H9 (cell line): ENCODE data around the gene BCL11B. TPM values are rescaled to one million over a fixed set of nuclear protein-coding genes. Genes with fewer than 3 reads are reported as not detected.
"Not testable (repeated sequence)": the region's sequence is repeated elsewhere in the genome, so short reads cannot be mapped to it uniquely, and the experiment has no call there.

Experiments
- DNase-seq: peaks from one replicate; pipeline ENCODE4 v3.0.0-alpha.2; 2017
- H2AFZ ChIP-seq: one replicate; pipeline ENCODE4 v1.6.1; 2013; ENCODE audit warnings: mild to moderate bottlenecking, low read length, control low read depth, moderate library complexity
- H2AK5ac ChIP-seq: 2 replicates; pipeline ENCODE4 v1.6.1; 2013; ENCODE audit warnings: low read length, control low read depth, mixed read lengths; ENCODE audit not compliant: insufficient read length
- H2BK120ac ChIP-seq: one replicate; pipeline ENCODE4 v1.6.1; 2013; ENCODE audit warnings: low read depth, mild to moderate bottlenecking, low read length, control low read depth, inconsistent platforms; ENCODE audit not compliant: poor library complexity, severe bottlenecking
- H2BK12ac ChIP-seq: 2 replicates; pipeline ENCODE4 v1.6.1; 2013; ENCODE audit warnings: low read length, control low read depth, mixed read lengths, low read depth; ENCODE audit not compliant: insufficient read length
- H2BK15ac ChIP-seq: 2 replicates; pipeline ENCODE4 v1.6.1; 2013; ENCODE audit warnings: low read depth, low read length, control low read depth
- H2BK20ac ChIP-seq: one replicate; pipeline ENCODE4 v1.6.1; 2013; ENCODE audit warnings: low read depth, mild to moderate bottlenecking, low read length, control low read depth, inconsistent platforms; ENCODE audit not compliant: poor library complexity, severe bottlenecking
- H2BK5ac ChIP-seq: 2 replicates; pipeline ENCODE4 v1.6.1; 2013; ENCODE audit warnings: low read length, control low read depth, mixed read lengths; ENCODE audit not compliant: insufficient read length
- H3K14ac ChIP-seq: 2 replicates; pipeline ENCODE4 v1.6.1; 2013; ENCODE audit warnings: low read length, control low read depth; ENCODE audit not compliant: insufficient read depth
- H3K18ac ChIP-seq: 2 replicates; pipeline ENCODE4 v1.6.1; 2013; ENCODE audit warnings: low read depth, mild to moderate bottlenecking, mixed read lengths, low read length, control low read depth; ENCODE audit not compliant: insufficient read length
- H3K23ac ChIP-seq: 2 replicates; pipeline ENCODE4 v1.6.1; 2013; ENCODE audit warnings: low read length, control low read depth, mixed read lengths, low read depth; ENCODE audit not compliant: insufficient read length
- H3K23me2 ChIP-seq: 2 replicates; pipeline ENCODE4 v1.6.1; 2013; ENCODE audit warnings: low read depth, mild to moderate bottlenecking, mixed read lengths, low read length, control low read depth; ENCODE audit not compliant: insufficient read length, poor library complexity, severe bottlenecking
- H3K27ac ChIP-seq: 2 replicates; pipeline ENCODE4 v1.5.1; 2013; ENCODE audit warnings: low read length, control low read depth, mixed read lengths, low read depth; ENCODE audit not compliant: insufficient read length
- H3K27me3 ChIP-seq: 2 replicates; pipeline ENCODE4 v1.6.1; 2013; ENCODE audit warnings: low read length, control low read depth, inconsistent platforms; ENCODE audit not compliant: insufficient read depth
- H3K4ac ChIP-seq: 2 replicates; pipeline ENCODE4 v1.6.1; 2013; ENCODE audit warnings: low read depth, mild to moderate bottlenecking, control low read depth, inconsistent platforms, low read length, moderate library complexity
- H3K4me1 ChIP-seq: 2 replicates; pipeline ENCODE4 v1.6.1; 2013; ENCODE audit warnings: low read length, control low read depth, inconsistent platforms; ENCODE audit not compliant: insufficient read depth
- H3K4me2 ChIP-seq: 2 replicates; pipeline ENCODE4 v1.6.1; 2013; ENCODE audit warnings: low read length, control low read depth, mixed read lengths; ENCODE audit not compliant: insufficient read length, insufficient read depth
- H3K56ac ChIP-seq: 2 replicates; pipeline ENCODE4 v1.6.1; 2013; ENCODE audit warnings: low read depth, mild to moderate bottlenecking, mixed read lengths, low read length, control low read depth; ENCODE audit not compliant: insufficient read length
- H3K79me1 ChIP-seq: 2 replicates; pipeline ENCODE4 v1.6.1; 2013; ENCODE audit warnings: low read depth, mild to moderate bottlenecking, moderate library complexity, low read length, control low read depth, inconsistent platforms; ENCODE audit not compliant: insufficient read depth, poor library complexity, severe bottlenecking
- H3K79me2 ChIP-seq: 2 replicates; pipeline ENCODE4 v1.6.1; 2013; ENCODE audit warnings: low read length, control low read depth, inconsistent platforms; ENCODE audit not compliant: insufficient read depth
- H3K9ac ChIP-seq: 2 replicates; pipeline ENCODE4 v1.6.1; 2013; ENCODE audit warnings: low read length, control low read depth, mixed read lengths; ENCODE audit not compliant: insufficient read length; ENCODE audit errors: extremely low read depth
- H3K9me3 ChIP-seq: one replicate; pipeline ENCODE4 v1.6.1; 2013; ENCODE audit warnings: low read depth, low read length, inconsistent platforms; ENCODE audit not compliant: control insufficient read depth
- H3T11ph ChIP-seq: one replicate; pipeline ENCODE4 v1.6.1; 2013; ENCODE audit warnings: mild to moderate bottlenecking, low read length, control low read depth, inconsistent platforms
- H4K20me1 ChIP-seq: one replicate; pipeline ENCODE4 v1.6.1; 2013; ENCODE audit not compliant: control insufficient read depth, insufficient read length, insufficient read depth
- H4K5ac ChIP-seq: 2 replicates; pipeline ENCODE4 v1.6.1; 2013; ENCODE audit warnings: low read depth, mild to moderate bottlenecking, mixed read lengths, low read length, control low read depth; ENCODE audit not compliant: insufficient read length
- H4K8ac ChIP-seq: replicated peaks from 2 replicates; pipeline ENCODE4 v1.6.1; 2013; ENCODE audit warnings: low read length, control low read depth, mixed read lengths, low read depth; ENCODE audit not compliant: insufficient read length
- H4K91ac ChIP-seq: 2 replicates; pipeline ENCODE4 v1.6.1; 2013; ENCODE audit warnings: low read depth, mild to moderate bottlenecking, moderate library complexity, mixed read lengths, low read length, control low read depth; ENCODE audit not compliant: insufficient read length
- H3K27ac Mint-ChIP-seq, 3 experiments: 2 replicates in 2 of 3; 3 replicates in 1 of 3; pipeline ENCODE4 v1.8.0; 2020 to 2021; ENCODE audit warnings: mixed read lengths in 3 of 3, mild to moderate bottlenecking in 1 of 3, moderate library complexity in 1 of 3
- H3K27me3 Mint-ChIP-seq: 2 replicates; pipeline ENCODE4 v1.8.0; 2021; ENCODE audit warnings: low read depth, mild to moderate bottlenecking, moderate library complexity, mixed read lengths
- H3K36me3 Mint-ChIP-seq, 3 experiments: 2 replicates in 2 of 3; 3 replicates in 1 of 3; pipeline ENCODE4 v1.8.0; 2020 to 2021; ENCODE audit warnings: low read depth in 3 of 3, mixed read lengths in 3 of 3; ENCODE audit not compliant: insufficient read depth in 1 of 3
- H3K4me1 Mint-ChIP-seq, 2 experiments: 2 replicates each; pipeline ENCODE4 v1.8.0; 2020; ENCODE audit warnings: mixed read lengths in 2 of 2
- H3K4me3 Mint-ChIP-seq, 2 experiments: 2 replicates in 1 of 2; 3 replicates in 1 of 2; pipeline ENCODE4 v1.8.0; 2020 to 2021; ENCODE audit warnings: mild to moderate bottlenecking in 2 of 2, mixed read lengths in 2 of 2, moderate library complexity in 1 of 2
- H3K9me3 Mint-ChIP-seq, 2 experiments: 2 replicates in 1 of 2; 3 replicates in 1 of 2; pipeline ENCODE4 v1.8.0; 2020; ENCODE audit warnings: mild to moderate bottlenecking in 2 of 2, mixed read lengths in 2 of 2, moderate library complexity in 1 of 2
- WGBS: extraction: QIAGEN DNeasy Blood & Tissue Kit; methylation state at CpG from one replicate; pipeline ENCODE4 v1.1.7; 2013; ENCODE audit warnings: missing lambda C conversion rate, low lambda C conversion rate, mixed read lengths; ENCODE audit not compliant: insufficient read length; ENCODE audit errors: extremely low coverage; 5-methylcytosine and 5-hydroxymethylcytosine counted together
- total RNA-seq: library from RNA; stranded (reverse); gene quantifications from 2 replicates; pipeline ENCODE4 v1.2.1, GENCODE V29; 2021
- TF ChIP-seq, protein P1 (sequence below): fragments of 200-600 bp; sonication (generic); conservative IDR thresholded peaks from 3 replicates; pipeline ENCODE4 v1.8.0; 2021; ENCODE audit warnings: antibody characterized with exemption, mild to moderate bottlenecking

Gene BCL11B
- total RNA-seq, 1 experiment from 2014 or later, result 4.9 TPM

DNA sequence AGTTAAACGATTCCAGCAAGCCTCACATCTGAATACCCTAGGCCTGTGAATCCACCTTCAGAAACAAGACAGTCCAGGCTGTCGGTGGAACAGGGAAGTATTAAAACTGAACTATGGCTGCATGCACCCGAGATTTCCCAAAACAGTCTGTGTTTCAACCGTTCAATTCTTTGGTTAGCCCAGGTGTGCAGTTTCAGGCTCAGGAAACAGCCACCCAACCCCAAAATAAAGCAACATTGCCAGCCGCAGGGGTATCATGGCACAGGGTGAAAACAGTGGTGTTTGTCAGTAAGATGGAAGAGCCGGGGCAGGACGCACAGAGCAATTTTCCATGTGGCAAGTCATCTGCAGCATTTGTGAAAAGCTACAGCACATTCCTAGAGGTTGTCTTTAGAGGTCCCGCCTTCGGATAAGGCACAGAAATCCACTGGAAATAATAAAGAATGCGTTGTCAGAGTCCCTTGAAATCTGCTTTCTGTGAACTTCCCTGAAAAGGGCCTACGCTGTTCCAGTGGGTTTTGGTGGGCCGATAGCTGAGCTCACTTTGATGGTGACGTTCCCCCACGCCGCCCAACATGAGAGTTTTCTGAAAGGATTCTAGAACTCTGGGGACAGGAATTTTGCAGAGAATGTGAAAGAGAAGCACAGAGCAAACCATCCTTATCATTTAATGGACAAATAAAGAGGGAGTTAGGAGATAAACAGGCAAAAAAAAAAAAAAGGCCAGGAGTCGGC lies 84.9 kb downstream of the BCL11B start:
- no peak overlapping the region; a peak in 1 of 5 replicates for H3K4me3 Mint-ChIP-seq
- Histone ChIP-seq H4K20me1 (peaks cover 1% of the 10 kb centered on the region), H3K4me2 (no peak overlapping the region)

DNA sequence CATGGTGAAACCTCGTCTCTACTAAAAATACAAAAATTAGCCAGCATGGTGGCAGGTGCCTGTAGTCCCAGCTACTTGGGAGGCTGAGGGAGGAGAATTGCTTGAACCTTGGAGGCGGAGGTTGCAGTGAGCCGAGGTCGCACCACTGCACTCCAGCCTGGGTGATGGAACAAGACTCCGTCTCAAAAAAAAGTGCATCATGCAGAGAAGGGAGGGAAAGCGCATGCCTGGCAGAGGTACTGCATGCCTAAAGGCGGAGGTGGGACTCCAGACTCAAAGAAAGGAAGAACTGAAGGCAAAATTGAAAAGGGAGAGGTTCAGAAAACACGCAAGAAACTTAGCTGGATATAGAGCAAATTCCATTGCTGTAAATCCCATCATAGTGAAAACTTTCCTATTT lies 85.7 kb downstream of the BCL11B start:
- not testable (repeated sequence) for H2BK12ac ChIP-seq, DNase-seq, H2BK5ac ChIP-seq, H3K56ac ChIP-seq, H2AK5ac ChIP-seq, H4K20me1 ChIP-seq, H4K5ac ChIP-seq, H3K27me3 Mint-ChIP-seq, H3K79me1 ChIP-seq, H3K4me1 ChIP-seq, H3K79me2 ChIP-seq, H3K14ac ChIP-seq, H3K9me3 ChIP-seq, H2AFZ ChIP-seq, H3K36me3 Mint-ChIP-seq, H3K9ac ChIP-seq, H3K18ac ChIP-seq, H3K27ac ChIP-seq, H3K4me3 Mint-ChIP-seq, H2BK120ac ChIP-seq, H3K4ac ChIP-seq, H2BK20ac ChIP-seq, H4K8ac ChIP-seq, H3T11ph ChIP-seq, H3K27me3 ChIP-seq, H3K23me2 ChIP-seq, H3K4me2 ChIP-seq, H2BK15ac ChIP-seq, H3K9me3 Mint-ChIP-seq, H4K91ac ChIP-seq, H3K27ac Mint-ChIP-seq, H3K23ac ChIP-seq
- no CpG with 5 or more reads among the region's 8 CpGs for WGBS
- peaks cover 18 to 22% of the 10 kb centered on the region in 2 experiments for H3K4me1 Mint-ChIP-seq

More for the DNA sequence above, 84.9 kb downstream of the BCL11B start:
- Histone ChIP-seq H3K18ac (no peak overlapping the region), H3K9me3 (no peaks in the 10 kb centered on the region), H3K56ac (no peak overlapping the region), H3K9ac (no peak overlapping the region), H3K27ac (no peak overlapping the region), H4K91ac (no peak overlapping the region), H3T11ph (no peak overlapping the region), H4K5ac (no peak overlapping the region), H3K14ac (no peak overlapping the region), H2BK120ac (no peak overlapping the region), H3K79me2 (no peaks in the 10 kb centered on the region; the same call in 1 of the 2 replicates), H3K79me1 (no peaks in the 10 kb centered on the region), H2BK15ac (no peak overlapping the region), H3K23ac (no peak overlapping the region), H3K27me3 (no peaks in the 10 kb centered on the region), H4K8ac (no peak overlapping the region), H2AK5ac (no peak overlapping the region), H2BK12ac (no peak overlapping the region), H2BK20ac (no peak overlapping the region), H2AFZ (no peak overlapping the region), H3K4me1 (peaks cover 2% of the 10 kb centered on the region; the same call in 1 of the 2 replicates), H2BK5ac (no peak overlapping the region), H3K4ac (no peak overlapping the region), H3K23me2 (no peaks in the 10 kb centered on the region)
- H3K27me3 Mint-ChIP-seq, result no peaks in the 10 kb centered on the region; the same call in none of the 2 replicates
- no peaks in the 10 kb centered on the region for H3K9me3 Mint-ChIP-seq
- no CpG with 5 or more reads among the region's 16 CpGs for WGBS
- no peak for DNase-seq
- peak overlapping the region in 2 of 3 experiments; percentile 35 to 48; a peak in 3 of 7 replicates for H3K27ac Mint-ChIP-seq
- TF ChIP-seq, protein P1, sequence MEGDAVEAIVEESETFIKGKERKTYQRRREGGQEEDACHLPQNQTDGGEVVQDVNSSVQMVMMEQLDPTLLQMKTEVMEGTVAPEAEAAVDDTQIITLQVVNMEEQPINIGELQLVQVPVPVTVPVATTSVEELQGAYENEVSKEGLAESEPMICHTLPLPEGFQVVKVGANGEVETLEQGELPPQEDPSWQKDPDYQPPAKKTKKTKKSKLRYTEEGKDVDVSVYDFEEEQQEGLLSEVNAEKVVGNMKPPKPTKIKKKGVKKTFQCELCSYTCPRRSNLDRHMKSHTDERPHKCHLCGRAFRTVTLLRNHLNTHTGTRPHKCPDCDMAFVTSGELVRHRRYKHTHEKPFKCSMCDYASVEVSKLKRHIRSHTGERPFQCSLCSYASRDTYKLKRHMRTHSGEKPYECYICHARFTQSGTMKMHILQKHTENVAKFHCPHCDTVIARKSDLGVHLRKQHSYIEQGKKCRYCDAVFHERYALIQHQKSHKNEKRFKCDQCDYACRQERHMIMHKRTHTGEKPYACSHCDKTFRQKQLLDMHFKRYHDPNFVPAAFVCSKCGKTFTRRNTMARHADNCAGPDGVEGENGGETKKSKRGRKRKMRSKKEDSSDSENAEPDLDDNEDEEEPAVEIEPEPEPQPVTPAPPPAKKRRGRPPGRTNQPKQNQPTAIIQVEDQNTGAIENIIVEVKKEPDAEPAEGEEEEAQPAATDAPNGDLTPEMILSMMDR, result no peak
- peaks cover 23 to 29% of the 10 kb centered on the region in 2 experiments for H3K4me1 Mint-ChIP-seq
- peaks cover 0 to 1% (median 0%) of the 10 kb centered on the region in 3 experiments; a peak in 2 of 7 replicates for H3K36me3 Mint-ChIP-seq
